IMR-90 (cell line): ENCODE results near the gene VPS4B. TPM values are rescaled to one million over a fixed set of nuclear protein-coding genes. Genes with fewer than 3 reads are reported as not detected.

Experiments used
- ATAC-seq: fragments of 200-7000 bp; cut with Tn5 transposase; 2 replicates; pipeline ENCODE4 v1.9.1; 2020; ENCODE audit warnings: low read depth, mild to moderate bottlenecking, moderate library complexity
- BruUV-seq: library from RNA; stranded (reverse); fragments of 400-500 nt; replicated peaks from 2 replicates; lab custom pipeline; 2021; lab: Mats Ljungman, UMichigan
- CTCF ChIA-PET: fragments of 300-600 bp; formaldehyde crosslinking; extraction: SDS; loops from one replicate; lab custom pipeline; 2021; ENCODE audit warnings: antibody characterized with exemption; lab: Yijun Ruan, JAX
- POLR2A ChIA-PET: fragments of 300-600 bp; sonication (Branson Sonifier 250); formaldehyde crosslinking; loops from one replicate; lab custom pipeline; 2022; ENCODE audit warnings: antibody characterized with exemption; ENCODE audit not compliant: unreplicated experiment; lab: Charles Lee
- DNase-seq: peaks from one replicate; pipeline ENCODE4 v3.0.0; 2013
- H2AFZ ChIP-seq: replicated peaks from 2 replicates; pipeline ENCODE3; 2013; ENCODE audit warnings: low read length, mild to moderate bottlenecking; ENCODE audit not compliant: poor library complexity
- H2AK5ac ChIP-seq: 2 replicates; pipeline ENCODE4 v1.6.1; 2013; ENCODE audit warnings: low read depth, low read length, inconsistent platforms
- H2AK9ac ChIP-seq: replicated peaks from 2 replicates; pipeline ENCODE3; 2013; ENCODE audit warnings: mild to moderate bottlenecking, low read depth, low read length, moderate library complexity; ENCODE audit not compliant: poor library complexity
- H2BK120ac ChIP-seq: 2 replicates; pipeline ENCODE4 v1.6.1; 2013; ENCODE audit warnings: low read depth, low read length, inconsistent platforms
- H2BK15ac ChIP-seq: 3 replicates; pipeline ENCODE4 v1.6.1; 2013; ENCODE audit warnings: low read depth, low read length, inconsistent platforms
- H2BK20ac ChIP-seq: 2 replicates; pipeline ENCODE4 v1.6.1; 2013; ENCODE audit warnings: low read depth, mild to moderate bottlenecking, inconsistent platforms, low read length, moderate library complexity
- H2BK5ac ChIP-seq: 2 replicates; pipeline ENCODE4 v1.6.1; 2013; ENCODE audit warnings: mild to moderate bottlenecking, low read depth, low read length, inconsistent platforms; ENCODE audit not compliant: poor library complexity, severe bottlenecking
- H3K14ac ChIP-seq: replicated peaks from 2 replicates; pipeline ENCODE4 v1.6.1; 2013; ENCODE audit warnings: low read depth, low read length, inconsistent platforms
- H3K18ac ChIP-seq: 2 replicates; pipeline ENCODE4 v1.6.1; 2013; ENCODE audit warnings: low read depth, low read length, control low read depth
- H3K23ac ChIP-seq: 2 replicates; pipeline ENCODE4 v1.6.1; 2013; ENCODE audit warnings: low read depth, low read length, inconsistent platforms
- H3K27ac ChIP-seq: 2 replicates; pipeline ENCODE4 v1.5.1; 2013; ENCODE audit warnings: mild to moderate bottlenecking, control low read depth, low read length; ENCODE audit not compliant: insufficient read depth
- H3K27me3 ChIP-seq: 2 replicates; pipeline ENCODE4 v1.6.1; 2013; ENCODE audit warnings: low read length; ENCODE audit not compliant: control insufficient read depth, insufficient read depth
- H3K36me3 ChIP-seq: 2 replicates; pipeline ENCODE4 v1.6.1; 2013; ENCODE audit warnings: low read length, mixed read lengths; ENCODE audit not compliant: control insufficient read depth, insufficient read depth
- H3K4ac ChIP-seq: 2 replicates; pipeline ENCODE4 v1.6.1; 2013; ENCODE audit warnings: low read depth, low read length, inconsistent platforms
- H3K4me1 ChIP-seq: 2 replicates; pipeline ENCODE4 v1.6.1; 2013; ENCODE audit warnings: low read length, mixed read lengths; ENCODE audit not compliant: control insufficient read depth, insufficient read depth
- H3K4me2 ChIP-seq: 2 replicates; pipeline ENCODE4 v1.6.1; 2013; ENCODE audit warnings: low read depth, mild to moderate bottlenecking, control low read depth, low read length, moderate library complexity
- H3K4me3 ChIP-seq: 2 replicates; pipeline ENCODE4 v1.5.1; 2013; ENCODE audit warnings: low read depth, mild to moderate bottlenecking, control low read depth, low read length, moderate library complexity; ENCODE audit not compliant: insufficient read depth
- H3K56ac ChIP-seq: 2 replicates; pipeline ENCODE4 v1.6.1; 2013; ENCODE audit warnings: low read length, inconsistent platforms; ENCODE audit not compliant: insufficient read depth; ENCODE audit errors: extremely low read depth
- H3K79me1 ChIP-seq, 2 experiments: 2 replicates each; pipeline ENCODE4 v1.6.1; 2013; ENCODE audit warnings: low read length in 2 of 2, inconsistent platforms in 1 of 2, low read depth in 1 of 2
- H3K9ac ChIP-seq: 2 replicates; pipeline ENCODE4 v1.6.1; 2013; ENCODE audit warnings: low read depth, low read length, control low read depth
- H3K9me1 ChIP-seq: 2 replicates; pipeline ENCODE4 v1.6.1; 2013; ENCODE audit warnings: low read length, inconsistent platforms; ENCODE audit not compliant: insufficient read depth
- H3K9me3 ChIP-seq: 2 replicates; pipeline ENCODE4 v1.6.1; 2013; ENCODE audit warnings: low read length; ENCODE audit not compliant: control insufficient read depth, insufficient read depth
- H4K20me1 ChIP-seq: 2 replicates; pipeline ENCODE4 v1.6.1; 2013; ENCODE audit warnings: low read length, inconsistent platforms; ENCODE audit not compliant: insufficient read depth
- H4K5ac ChIP-seq: 2 replicates; pipeline ENCODE4 v1.6.1; 2013; ENCODE audit warnings: mild to moderate bottlenecking, low read depth, low read length, control low read depth
- H4K8ac ChIP-seq, 2 experiments: 2 replicates each; pipeline ENCODE4 v1.6.1; 2013; ENCODE audit warnings: low read depth in 2 of 2, low read length in 2 of 2, control low read depth in 1 of 2, inconsistent platforms in 1 of 2
- H4K91ac ChIP-seq: 2 replicates; pipeline ENCODE4 v1.6.1; 2013; ENCODE audit warnings: low read depth, low read length, inconsistent platforms; ENCODE audit not compliant: insufficient read depth
- BHLHE40 ChIP-seq: fragments of 150-350 bp; IDR thresholded peaks from 2 replicates; pipeline ENCODE4 v1.6.1; 2016; ENCODE audit warnings: mild to moderate bottlenecking, low read depth, low read length
- CEBPB ChIP-seq: IDR thresholded peaks from 2 replicates; pipeline ENCODE4 v1.6.1; 2012; ENCODE audit warnings: low read depth, low read length, improper control_type of control experiment
- CHD1 ChIP-seq: IDR thresholded peaks from 2 replicates; pipeline ENCODE4 v1.6.1; 2012; ENCODE audit warnings: low read depth, low read length, improper control_type of control experiment
- FOS ChIP-seq: fragments of 150-350 bp; IDR thresholded peaks from 2 replicates; pipeline ENCODE4 v1.6.1; 2016; ENCODE audit warnings: low read depth, low read length
- MAFK ChIP-seq: IDR thresholded peaks from 2 replicates; pipeline ENCODE4 v1.6.1; 2012; ENCODE audit warnings: low read depth, low read length, improper control_type of control experiment
- MAZ ChIP-seq: IDR thresholded peaks from 2 replicates; pipeline ENCODE4 v1.6.1; 2012; ENCODE audit warnings: low read depth, mild to moderate bottlenecking, low read length, improper control_type of control experiment, moderate library complexity, borderline replicate concordance
- MXI1 ChIP-seq: IDR thresholded peaks from 2 replicates; pipeline ENCODE4 v1.6.1; 2012; ENCODE audit warnings: low read depth, mild to moderate bottlenecking, low read length, moderate library complexity, borderline replicate concordance
- RAD21 ChIP-seq: IDR thresholded peaks from 2 replicates; pipeline ENCODE4 v1.6.1; 2012; ENCODE audit warnings: low read length, improper control_type of control experiment
- RCOR1 ChIP-seq: IDR thresholded peaks from 2 replicates; pipeline ENCODE4 v1.6.1; 2012; ENCODE audit warnings: mild to moderate bottlenecking, low read length, improper control_type of control experiment; ENCODE audit not compliant: insufficient replicate concordance
- RFX5 ChIP-seq: IDR thresholded peaks from 2 replicates; pipeline ENCODE4 v1.8.0; 2012; ENCODE audit warnings: low read depth, mild to moderate bottlenecking, low read length, moderate library complexity
- SMC3 ChIP-seq: fragments of 150-350 bp; IDR thresholded peaks from 2 replicates; pipeline ENCODE4 v1.6.1; 2016; ENCODE audit warnings: low read depth, mild to moderate bottlenecking, antibody characterized with exemption, low read length, moderate library complexity
- USF2 ChIP-seq: fragments of 150-350 bp; IDR thresholded peaks from 2 replicates; pipeline ENCODE4 v1.6.1; 2017; ENCODE audit warnings: mild to moderate bottlenecking, antibody characterized with exemption, low read length, low read depth
- WGBS, 2 experiments: methylation state at CpG; one replicate each; pipeline versions ENCODE4 v1.1.5 to v1.1.7; 2013; ENCODE audit warnings: missing lambda C conversion rate in 2 of 2; ENCODE audit not compliant: insufficient read length in 1 of 2; ENCODE audit errors: extremely low coverage in 2 of 2; 5-methylcytosine and 5-hydroxymethylcytosine counted together
- dilution Hi-C: fragments of 300-500 bp; cut with HindIII; formaldehyde crosslinking; loops from one replicate; pipeline ENCODE4 v1.14.3; 2018; ENCODE audit warnings: low sequenced_read_pairs; ENCODE audit not compliant: unreplicated experiment
- in situ Hi-C: fragments of 300-500 bp; cut with MboI; formaldehyde crosslinking; loops from 3 replicates; pipeline ENCODE4 v1.14.3; 2019; ENCODE audit warnings: low sequenced_read_pairs, inconsistent platforms, mixed read lengths
- intact Hi-C: fragments of 100-400 bp; cut with micrococcal nuclease; formaldehyde crosslinking; loops from 2 replicates; pipeline ENCODE4 v1.10.0; 2022
- polyA plus RNA-seq, 3 experiments: library from polyadenylated mRNA; depleted of rRNA; stranded (reverse); fragments of >200 nt; gene quantifications; 2 replicates each; pipeline ENCODE4 v1.2.3, GENCODE V29; 2012; ENCODE audit warnings: low replicate concordance in 1 of 3
- total RNA-seq: library from RNA; depleted of rRNA; stranded (reverse); fragments of >200 nt; gene quantifications from 2 replicates; pipeline ENCODE4 v1.2.3, GENCODE V29; 2012
- TF ChIP-seq, protein P1 (sequence below): conservative IDR thresholded peaks from 2 replicates; pipeline ENCODE4 v1.5.1; 2012; ENCODE audit warnings: mild to moderate bottlenecking, low read depth, low read length, improper control_type of control experiment

VPS4B gene
- total and polyA plus RNA-seq, 2 of the 4 experiments (the other 2 are of a cell fraction) = 16.2 to 31.5 TPM

- Histone ChIP-seq H3K9me3 (no peaks in the 10 kb centered on the region), H3K36me3 (no peaks in the 10 kb centered on the region), H2BK5ac (no peak overlapping the region), H2BK20ac (no peak overlapping the region), H2BK15ac (no peak overlapping the region), H3K4me3 (no peak overlapping the region), H3K56ac (no peak overlapping the region), H2AFZ (peak overlapping the region; percentile 72), H3K4me1 (no peaks in the 10 kb centered on the region), H3K4me2 (no peak overlapping the region), H4K5ac (no peak overlapping the region), H3K23ac (no peak overlapping the region), H3K14ac (no peak overlapping the region), H3K9ac (no peak overlapping the region), H2BK120ac (no peak overlapping the region), H4K20me1 (no peaks in the 10 kb centered on the region), H3K4ac (no peak overlapping the region), H4K91ac (no peak overlapping the region), H2AK9ac (peak overlapping the region; percentile 62), H2AK5ac (no peak overlapping the region), H3K27ac (no peak overlapping the region), H3K79me1 (no peaks in the 10 kb centered on the region), H4K8ac (no peak overlapping the region), H3K27me3 (peaks cover 7% of the 10 kb centered on the region), H3K9me1 (no peaks in the 10 kb centered on the region), H3K18ac (no peak overlapping the region)
- BruUV-seq = no TSS peak
- WGBS, 2 experiments = no CpG with 5 or more reads among the region's 1 CpG
- POLR2A ChIA-PET = no interaction called here
- intact Hi-C loops = no loop called here
- DNase-seq = peak; percentile 11
- CTCF ChIA-PET = interaction anchor here (1.2 to 1.5 kb wide), 6 partner anchors 49 to 424 kb away, joined by 3 to 5 read pairs (median 4); no protein-coding TSS in a partner anchor
- dilution Hi-C loops = no loop called here
- TF ChIP-seq FOS (no peak), CHD1 (no peak), MXI1 (no peak), BHLHE40 (no peak), RCOR1 (no peak), USF2 (no peak), RAD21 (no peak), RFX5 (no peak), CEBPB (no peak), MAZ (no peak), SMC3 (no peak), MAFK (no peak)
- TF ChIP-seq, protein P1, sequence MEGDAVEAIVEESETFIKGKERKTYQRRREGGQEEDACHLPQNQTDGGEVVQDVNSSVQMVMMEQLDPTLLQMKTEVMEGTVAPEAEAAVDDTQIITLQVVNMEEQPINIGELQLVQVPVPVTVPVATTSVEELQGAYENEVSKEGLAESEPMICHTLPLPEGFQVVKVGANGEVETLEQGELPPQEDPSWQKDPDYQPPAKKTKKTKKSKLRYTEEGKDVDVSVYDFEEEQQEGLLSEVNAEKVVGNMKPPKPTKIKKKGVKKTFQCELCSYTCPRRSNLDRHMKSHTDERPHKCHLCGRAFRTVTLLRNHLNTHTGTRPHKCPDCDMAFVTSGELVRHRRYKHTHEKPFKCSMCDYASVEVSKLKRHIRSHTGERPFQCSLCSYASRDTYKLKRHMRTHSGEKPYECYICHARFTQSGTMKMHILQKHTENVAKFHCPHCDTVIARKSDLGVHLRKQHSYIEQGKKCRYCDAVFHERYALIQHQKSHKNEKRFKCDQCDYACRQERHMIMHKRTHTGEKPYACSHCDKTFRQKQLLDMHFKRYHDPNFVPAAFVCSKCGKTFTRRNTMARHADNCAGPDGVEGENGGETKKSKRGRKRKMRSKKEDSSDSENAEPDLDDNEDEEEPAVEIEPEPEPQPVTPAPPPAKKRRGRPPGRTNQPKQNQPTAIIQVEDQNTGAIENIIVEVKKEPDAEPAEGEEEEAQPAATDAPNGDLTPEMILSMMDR = no peak
- in situ Hi-C loops = loop anchor here (5.0 kb wide), 1 partner anchor 313 kb away; no protein-coding TSS in a partner anchor
- ATAC-seq = no peak
These were observed 17.9 kb upstream of the VPS4B start for GRCh38 chr18:63440219-63440618.
